ENCODE measurements around the gene RGR.

The RGR gene

GRCh38 chr10:84216834-84217233 lies 28.0 kb upstream of the RGR start:
- no peak overlapping the region for H3K27ac ChIP-seq (ENCODE audit: low read depth, low read length)
- H3K27me3 ChIP-seq (ENCODE audit: control insufficient read depth in 5 of 5, insufficient read depth in 4 of 5, low read length in 5 of 5): peaks cover 0 to 6% (median 0%) of the 10 kb centered on the region in 5 donors
- no peak overlapping the region for H3K4me3 ChIP-seq (ENCODE audit: low read depth in 1 of 5, low read length in 5 of 5)
- H3K4me1 ChIP-seq (ENCODE audit: control insufficient read depth in 5 of 5, insufficient read depth in 5 of 5, low read length in 5 of 5): no peaks in the 10 kb centered on the region
- H3K9me3 ChIP-seq (ENCODE audit: control insufficient read depth in 5 of 5, low read length in 5 of 5): no peaks in the 10 kb centered on the region
- H3K9ac ChIP-seq (ENCODE audit: low read length in 5 of 5): no peak overlapping the region
- H3K36me3 ChIP-seq (ENCODE audit: control insufficient read depth in 5 of 5, insufficient read depth in 5 of 5, low read length in 5 of 5): no peaks in the 10 kb centered on the region

- no peak overlapping the region for H3K27ac ChIP-seq (ENCODE audit: low read depth, low read length)
- H3K4me1 ChIP-seq (ENCODE audit: control insufficient read depth in 5 of 5, insufficient read depth in 5 of 5, low read length in 5 of 5): no peaks in the 10 kb centered on the region
- peaks cover 0 to 7% (median 2%) of the 10 kb centered on the region in 5 donors for H3K27me3 ChIP-seq (ENCODE audit: control insufficient read depth in 5 of 5, insufficient read depth in 4 of 5, low read length in 5 of 5)
- H3K9ac ChIP-seq (ENCODE audit: low read length in 5 of 5): no peak overlapping the region
- H3K9me3 ChIP-seq (ENCODE audit: control insufficient read depth in 5 of 5, low read length in 5 of 5): no peaks in the 10 kb centered on the region
- no peaks in the 10 kb centered on the region for H3K36me3 ChIP-seq (ENCODE audit: control insufficient read depth in 5 of 5, insufficient read depth in 5 of 5, low read length in 5 of 5)
- H3K4me3 ChIP-seq (ENCODE audit: low read depth in 1 of 5, low read length in 5 of 5): no peak overlapping the region
Measured at GRCh38 chr10:84217746-84218145, 27.1 kb upstream of the RGR start.

GRCh38 chr10:84221916-84222315 lies 22.9 kb upstream of the RGR start:
- Histone ChIP-seq H3K4me3 (ENCODE audit: low read depth in 1 of 5, low read length in 5 of 5) (no peak overlapping the region), H3K9me3 (ENCODE audit: control insufficient read depth in 5 of 5, low read length in 5 of 5) (no peaks in the 10 kb centered on the region), H3K9ac (ENCODE audit: low read length in 5 of 5) (no peak overlapping the region), H3K4me1 (ENCODE audit: control insufficient read depth in 5 of 5, insufficient read depth in 5 of 5, low read length in 5 of 5) (no peaks in the 10 kb centered on the region), H3K36me3 (ENCODE audit: control insufficient read depth in 5 of 5, insufficient read depth in 5 of 5, low read length in 5 of 5) (no peaks in the 10 kb centered on the region), H3K27me3 (ENCODE audit: control insufficient read depth in 5 of 5, insufficient read depth in 4 of 5, low read length in 5 of 5) (peaks cover 0 to 8% (median 4%) of the 10 kb centered on the region in 5 donors), H3K27ac (ENCODE audit: low read depth, low read length) (no peak overlapping the region)

- H3K27me3 ChIP-seq (ENCODE audit: control insufficient read depth in 5 of 5, insufficient read depth in 4 of 5, low read length in 5 of 5): peaks cover 0 to 8% (median 4%) of the 10 kb centered on the region in 5 donors
- no peak overlapping the region for H3K27ac ChIP-seq (ENCODE audit: low read depth, low read length)
- H3K4me3 ChIP-seq (ENCODE audit: low read depth in 1 of 5, low read length in 5 of 5): no peak overlapping the region
- H3K4me1 ChIP-seq (ENCODE audit: control insufficient read depth in 5 of 5, insufficient read depth in 5 of 5, low read length in 5 of 5): no peaks in the 10 kb centered on the region
- H3K9ac ChIP-seq (ENCODE audit: low read length in 5 of 5): no peak overlapping the region
- no peaks in the 10 kb centered on the region for H3K9me3 ChIP-seq (ENCODE audit: control insufficient read depth in 5 of 5, low read length in 5 of 5)
- H3K36me3 ChIP-seq (ENCODE audit: control insufficient read depth in 5 of 5, insufficient read depth in 5 of 5, low read length in 5 of 5): no peaks in the 10 kb centered on the region
Measured at GRCh38 chr10:84224411-84225028, 20.3 kb upstream of the RGR start.

GRCh38 chr10:84225427-84226173 lies 19.3 kb upstream of the RGR start, which contains the start of gene LRIT2:
LRIT2 (minus strand) TSS chr10:84225544; CDS start chr10:84225520, 24 bp downstream.
- H3K9me3 ChIP-seq (ENCODE audit: control insufficient read depth in 5 of 5, low read length in 5 of 5): no peaks in the 10 kb centered on the region
- peaks cover 0 to 8% (median 4%) of the 10 kb centered on the region in 5 donors for H3K27me3 ChIP-seq (ENCODE audit: control insufficient read depth in 5 of 5, insufficient read depth in 4 of 5, low read length in 5 of 5)
- H3K36me3 ChIP-seq (ENCODE audit: control insufficient read depth in 5 of 5, insufficient read depth in 5 of 5, low read length in 5 of 5): no peaks in the 10 kb centered on the region
- no peak within 1 kb of the TSS for H3K9ac ChIP-seq (ENCODE audit: low read length in 5 of 5)
- no peak within 1 kb of the TSS for H3K27ac ChIP-seq (ENCODE audit: low read depth, low read length)
- no peak within 1 kb of the TSS for H3K4me3 ChIP-seq (ENCODE audit: low read depth in 1 of 5, low read length in 5 of 5)
- H3K4me1 ChIP-seq (ENCODE audit: control insufficient read depth in 5 of 5, insufficient read depth in 5 of 5, low read length in 5 of 5): peaks cover 0 to 5% (median 1%) of the 10 kb centered on the region in 5 donors

- Histone ChIP-seq H3K9me3 (ENCODE audit: control insufficient read depth in 5 of 5, low read length in 5 of 5) (peaks cover 0 to 7% (median 0%) of the 10 kb centered on the region in 5 donors), H3K27ac (ENCODE audit: low read depth, low read length) (no peak overlapping the region), H3K4me1 (ENCODE audit: control insufficient read depth in 5 of 5, insufficient read depth in 5 of 5, low read length in 5 of 5) (peaks cover 0 to 13% (median 6%) of the 10 kb centered on the region in 5 donors), H3K9ac (ENCODE audit: low read length in 5 of 5) (no peak overlapping the region), H3K36me3 (ENCODE audit: control insufficient read depth in 5 of 5, insufficient read depth in 5 of 5, low read length in 5 of 5) (no peaks in the 10 kb centered on the region), H3K27me3 (ENCODE audit: control insufficient read depth in 5 of 5, insufficient read depth in 4 of 5, low read length in 5 of 5) (peaks cover 0 to 8% (median 4%) of the 10 kb centered on the region in 5 donors), H3K4me3 (ENCODE audit: low read depth in 1 of 5, low read length in 5 of 5) (no peak overlapping the region)
Measured at GRCh38 chr10:84226616-84227015, 18.2 kb upstream of the RGR start.

GRCh38 chr10:84227810-84228209 lies 17.0 kb upstream of the RGR start:
- Histone ChIP-seq H3K27ac (ENCODE audit: low read depth, low read length) (no peak overlapping the region), H3K4me3 (ENCODE audit: low read depth in 1 of 5, low read length in 5 of 5) (no peak overlapping the region), H3K36me3 (ENCODE audit: control insufficient read depth in 5 of 5, insufficient read depth in 5 of 5, low read length in 5 of 5) (no peaks in the 10 kb centered on the region), H3K27me3 (ENCODE audit: control insufficient read depth in 5 of 5, insufficient read depth in 4 of 5, low read length in 5 of 5) (peaks cover 0 to 7% (median 1%) of the 10 kb centered on the region in 5 donors), H3K9ac (ENCODE audit: low read length in 5 of 5) (no peak overlapping the region), H3K4me1 (ENCODE audit: control insufficient read depth in 5 of 5, insufficient read depth in 5 of 5, low read length in 5 of 5) (peaks cover 0 to 13% (median 6%) of the 10 kb centered on the region in 5 donors), H3K9me3 (ENCODE audit: control insufficient read depth in 5 of 5, low read length in 5 of 5) (peaks cover 0 to 10% (median 0%) of the 10 kb centered on the region in 5 donors)

GRCh38 chr10:84230359-84230758 lies 14.5 kb upstream of the RGR start:
- no peaks in the 10 kb centered on the region for H3K36me3 ChIP-seq (ENCODE audit: control insufficient read depth in 5 of 5, insufficient read depth in 5 of 5, low read length in 5 of 5)
- H3K27me3 ChIP-seq (ENCODE audit: control insufficient read depth in 5 of 5, insufficient read depth in 4 of 5, low read length in 5 of 5): peaks cover 0 to 4% (median 0%) of the 10 kb centered on the region in 5 donors
- no peak overlapping the region for H3K27ac ChIP-seq (ENCODE audit: low read depth, low read length)
- H3K4me1 ChIP-seq (ENCODE audit: control insufficient read depth in 5 of 5, insufficient read depth in 5 of 5, low read length in 5 of 5): peaks cover 0 to 17% (median 6%) of the 10 kb centered on the region in 5 donors
- peaks cover 0 to 10% (median 0%) of the 10 kb centered on the region in 5 donors for H3K9me3 ChIP-seq (ENCODE audit: control insufficient read depth in 5 of 5, low read length in 5 of 5)
- no peak overlapping the region for H3K9ac ChIP-seq (ENCODE audit: low read length in 5 of 5)
- H3K4me3 ChIP-seq (ENCODE audit: low read depth in 1 of 5, low read length in 5 of 5): no peak overlapping the region

GRCh38 chr10:84232376-84232775 lies 12.5 kb upstream of the RGR start:
- no peaks in the 10 kb centered on the region for H3K36me3 ChIP-seq (ENCODE audit: control insufficient read depth in 5 of 5, insufficient read depth in 5 of 5, low read length in 5 of 5)
- H3K27ac ChIP-seq (ENCODE audit: low read depth, low read length): no peak overlapping the region
- no peak overlapping the region for H3K9ac ChIP-seq (ENCODE audit: low read length in 5 of 5)
- no peak overlapping the region for H3K4me3 ChIP-seq (ENCODE audit: low read depth in 1 of 5, low read length in 5 of 5)
- H3K27me3 ChIP-seq (ENCODE audit: control insufficient read depth in 5 of 5, insufficient read depth in 4 of 5, low read length in 5 of 5): peaks cover 0 to 8% (median 2%) of the 10 kb centered on the region in 5 donors
- peaks cover 0 to 23% (median 11%) of the 10 kb centered on the region in 5 donors for H3K4me1 ChIP-seq (ENCODE audit: control insufficient read depth in 5 of 5, insufficient read depth in 5 of 5, low read length in 5 of 5)
- peaks cover 0 to 10% (median 0%) of the 10 kb centered on the region in 5 donors for H3K9me3 ChIP-seq (ENCODE audit: control insufficient read depth in 5 of 5, low read length in 5 of 5)

GRCh38 chr10:84233940-84234339 lies 10.9 kb upstream of the RGR start:
- Histone ChIP-seq H3K27me3 (ENCODE audit: control insufficient read depth in 5 of 5, insufficient read depth in 4 of 5, low read length in 5 of 5) (peaks cover 0 to 9% (median 4%) of the 10 kb centered on the region in 5 donors), H3K27ac (ENCODE audit: low read depth, low read length) (no peak overlapping the region), H3K4me3 (ENCODE audit: low read depth in 1 of 5, low read length in 5 of 5) (no peak overlapping the region), H3K4me1 (ENCODE audit: control insufficient read depth in 5 of 5, insufficient read depth in 5 of 5, low read length in 5 of 5) (peaks cover 0 to 23% (median 11%) of the 10 kb centered on the region in 5 donors), H3K9me3 (ENCODE audit: control insufficient read depth in 5 of 5, low read length in 5 of 5) (peaks cover 0 to 10% (median 0%) of the 10 kb centered on the region in 5 donors), H3K9ac (ENCODE audit: low read length in 5 of 5) (no peak overlapping the region), H3K36me3 (ENCODE audit: control insufficient read depth in 5 of 5, insufficient read depth in 5 of 5, low read length in 5 of 5) (no peaks in the 10 kb centered on the region)
